Effector memory CD8-positive, alpha-beta T cell (primary cell): ENCODE data around the gene ATG9B.
"Not testable (repeated sequence)": the region's sequence is repeated elsewhere in the genome, so short reads cannot be mapped to it uniquely, and the experiment has no call there.

Experiments
- ATAC-seq: fragments of 150-1000 bp; cut with Tn5 transposase; replicated peaks from 2 replicates; pipeline ENCODE4 v1.10.0; 2021; ENCODE audit warnings: mild to moderate bottlenecking, moderate library complexity
- DNase-seq, 3 experiments: peaks; one replicate each; pipeline ENCODE4 v3.0.0; 2021
- H3K27ac Mint-ChIP-seq, 2 donors: one replicate each; pipeline ENCODE4 v1.8.0; 2022; ENCODE audit warnings: mild to moderate bottlenecking in 2 of 2, mixed read lengths in 2 of 2, moderate library complexity in 2 of 2
- H3K27me3 Mint-ChIP-seq, 2 donors: one replicate each; pipeline ENCODE4 v1.8.0; 2022; ENCODE audit warnings: mixed read lengths in 2 of 2
- H3K36me3 Mint-ChIP-seq: one replicate; pipeline ENCODE4 v1.8.0; 2022; ENCODE audit warnings: mild to moderate bottlenecking, moderate library complexity, mixed read lengths; ENCODE audit not compliant: insufficient read depth
- H3K4me1 Mint-ChIP-seq, 2 donors: one replicate each; pipeline ENCODE4 v1.8.0; 2022; ENCODE audit warnings: low read depth in 2 of 2, mixed read lengths in 2 of 2
- H3K4me3 Mint-ChIP-seq, 2 donors: one replicate each; pipeline ENCODE4 v1.8.0; 2022; ENCODE audit warnings: mild to moderate bottlenecking in 2 of 2, mixed read lengths in 2 of 2, moderate library complexity in 2 of 2
- H3K9me3 Mint-ChIP-seq, 2 donors: one replicate each; pipeline ENCODE4 v1.8.0; 2022; ENCODE audit warnings: mixed read lengths in 2 of 2

The ATG9B gene

GRCh38 chr7:151053751-151054150, 29.5 kb upstream of the ATG9B start:
- H3K27ac Mint-ChIP-seq, result no peak overlapping the region
- DNase-seq (no peak), ATAC-seq (no peak)
- no peak overlapping the region for H3K4me3 Mint-ChIP-seq
- H3K4me1 Mint-ChIP-seq, result peaks cover 20 to 25% of the 10 kb centered on the region in 2 donors
- H3K36me3 Mint-ChIP-seq, result peaks cover 9% of the 10 kb centered on the region
- no peaks in the 10 kb centered on the region for H3K9me3 Mint-ChIP-seq
- peaks cover 0 to 24% of the 10 kb centered on the region in 2 donors for H3K27me3 Mint-ChIP-seq

GRCh38 chr7:151053096-151053495, 28.8 kb upstream of the ATG9B start:
- H3K4me3 Mint-ChIP-seq, result no peak overlapping the region
- peaks cover 16 to 18% of the 10 kb centered on the region in 2 donors for H3K4me1 Mint-ChIP-seq
- H3K27ac Mint-ChIP-seq, result no peak overlapping the region
- no peaks in the 10 kb centered on the region for H3K9me3 Mint-ChIP-seq
- ATAC-seq (no peak), DNase-seq (no peak)
- H3K36me3 Mint-ChIP-seq, result peaks cover 2% of the 10 kb centered on the region
- H3K27me3 Mint-ChIP-seq, result peaks cover 0 to 24% of the 10 kb centered on the region in 2 donors

- Mint-ChIP-seq H3K27ac (no peak overlapping the region), H3K4me3 (no peak overlapping the region), H3K36me3 (peaks cover 5% of the 10 kb centered on the region), H3K4me1 (peaks cover 0 to 8% of the 10 kb centered on the region in 2 donors), H3K9me3 (no peaks in the 10 kb centered on the region), H3K27me3 (peaks cover 0 to 24% of the 10 kb centered on the region in 2 donors)
- peak; percentile 91 for ATAC-seq
- peak; percentile 32 to 45 (median 43) for DNase-seq
These were observed 26.8 kb upstream of the ATG9B start for GRCh38 chr7:151051108-151051507.

GRCh38 chr7:151048911-151049463, 24.7 kb upstream of the ATG9B start:
- H3K4me3 Mint-ChIP-seq, result no peak overlapping the region
- H3K4me1 Mint-ChIP-seq, result peaks cover 0 to 8% of the 10 kb centered on the region in 2 donors
- no peak for DNase-seq
- peaks cover 5% of the 10 kb centered on the region for H3K36me3 Mint-ChIP-seq
- no peak for ATAC-seq
- H3K27ac Mint-ChIP-seq, result peak overlapping the region in 1 of 2 donors; percentile 38
- H3K27me3 Mint-ChIP-seq, result peaks cover 0 to 16% of the 10 kb centered on the region in 2 donors
- no peaks in the 10 kb centered on the region for H3K9me3 Mint-ChIP-seq

GRCh38 chr7:151047976-151048815, 23.9 kb upstream of the ATG9B start, which contains the start of gene ASIC3:
TSS of gene ASIC3 (plus strand) at chr7:151048531. CDS start at chr7:151048886, 355 bp downstream.
- H3K9me3 Mint-ChIP-seq, result no peaks in the 10 kb centered on the region
- peaks cover 0 to 16% of the 10 kb centered on the region in 2 donors for H3K27me3 Mint-ChIP-seq
- H3K36me3 Mint-ChIP-seq, result peaks cover 5% of the 10 kb centered on the region
- no peak for DNase-seq
- ATAC-seq, result no peak
- peaks cover 0 to 8% of the 10 kb centered on the region in 2 donors for H3K4me1 Mint-ChIP-seq
- peak within 1 kb of the TSS; percentile 13 to 38 for H3K27ac Mint-ChIP-seq
- H3K4me3 Mint-ChIP-seq, result no peak within 1 kb of the TSS

- no peak for ATAC-seq
- H3K27ac Mint-ChIP-seq, result peak overlapping the region in 1 of 2 donors; percentile 10
- H3K36me3 Mint-ChIP-seq, result peaks cover 5% of the 10 kb centered on the region
- H3K27me3 Mint-ChIP-seq, result peaks cover 0 to 4% of the 10 kb centered on the region in 2 donors
- H3K4me3 Mint-ChIP-seq, result no peak overlapping the region
- peaks cover 0 to 4% of the 10 kb centered on the region in 2 donors for H3K4me1 Mint-ChIP-seq
- no peaks in the 10 kb centered on the region for H3K9me3 Mint-ChIP-seq
- DNase-seq, result no peak
These were observed 22.6 kb upstream of the ATG9B start for GRCh38 chr7:151046603-151047573.

- no peak overlapping the region for H3K4me3 Mint-ChIP-seq
- no peaks in the 10 kb centered on the region for H3K9me3 Mint-ChIP-seq
- peaks cover 0 to 2% of the 10 kb centered on the region in 2 donors for H3K4me1 Mint-ChIP-seq
- no peaks in the 10 kb centered on the region for H3K27me3 Mint-ChIP-seq
- ATAC-seq, result no peak
- H3K36me3 Mint-ChIP-seq, result peaks cover 5% of the 10 kb centered on the region
- no peak for DNase-seq
- no peak overlapping the region for H3K27ac Mint-ChIP-seq
These were observed 21.7 kb upstream of the ATG9B start for GRCh38 chr7:151045967-151046366.

DNA sequence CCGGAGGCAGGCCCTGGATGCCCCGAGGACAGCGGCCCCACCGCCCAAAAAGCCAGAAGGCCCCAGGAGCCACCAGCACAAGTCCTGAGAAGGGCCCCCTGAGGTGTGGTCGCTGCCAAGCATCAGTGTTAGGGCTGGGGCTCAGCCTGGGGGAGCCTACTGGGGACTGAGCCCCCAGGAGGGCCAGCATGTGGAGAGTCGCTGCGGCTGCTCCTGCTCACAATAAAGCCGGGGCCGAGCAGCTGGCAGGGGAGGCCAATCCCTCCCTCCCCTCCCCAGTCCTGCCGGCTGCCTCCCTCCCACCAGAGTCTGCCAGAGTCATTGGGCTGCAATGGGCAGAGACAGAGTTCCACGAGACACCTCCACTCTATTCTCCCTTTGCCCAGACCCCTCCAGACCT, 21.0 kb upstream of the ATG9B start:
- Mint-ChIP-seq H3K9me3 (no peaks in the 10 kb centered on the region), H3K4me3 (no peak overlapping the region), H3K27ac (no peak overlapping the region), H3K4me1 (peaks cover 0 to 2% of the 10 kb centered on the region in 2 donors), H3K36me3 (peaks cover 11% of the 10 kb centered on the region), H3K27me3 (no peaks in the 10 kb centered on the region)
- ATAC-seq, result no peak
- DNase-seq, result no peak

GRCh38 chr7:151043959-151044358, 19.7 kb upstream of the ATG9B start:
- no peak for DNase-seq
- Mint-ChIP-seq H3K27ac (no peak overlapping the region), H3K36me3 (peaks cover 11% of the 10 kb centered on the region), H3K27me3 (no peaks in the 10 kb centered on the region), H3K4me1 (peaks cover 8 to 9% of the 10 kb centered on the region in 2 donors), H3K4me3 (no peak overlapping the region), H3K9me3 (no peaks in the 10 kb centered on the region)
- ATAC-seq, result no peak

DNA sequence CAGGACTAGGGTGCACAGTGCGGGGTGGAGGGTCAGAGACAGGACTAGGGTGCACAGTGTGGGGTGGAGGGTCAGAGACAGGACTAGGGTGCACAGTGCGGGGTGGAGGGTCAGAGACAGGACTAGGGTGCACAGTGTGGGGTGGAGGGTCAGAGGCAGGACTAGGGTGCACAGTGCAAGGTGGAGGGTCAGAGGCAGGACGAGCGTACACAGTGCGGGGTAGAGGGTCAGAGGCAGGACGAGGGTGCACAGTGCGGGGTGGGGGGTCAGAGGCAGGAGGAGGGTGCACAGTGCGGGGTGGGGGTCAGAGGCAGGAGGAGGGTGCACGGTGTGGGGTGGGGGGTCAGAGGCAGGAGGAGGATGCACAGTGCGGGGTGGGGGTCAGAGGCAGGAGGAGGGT, 19.2 kb upstream of the ATG9B start:
- not testable (repeated sequence) for H3K9me3 Mint-ChIP-seq, H3K27me3 Mint-ChIP-seq, H3K4me3 Mint-ChIP-seq, H3K4me1 Mint-ChIP-seq, DNase-seq, ATAC-seq, H3K27ac Mint-ChIP-seq
- H3K36me3 Mint-ChIP-seq, result peaks cover 11% of the 10 kb centered on the region

DNA sequence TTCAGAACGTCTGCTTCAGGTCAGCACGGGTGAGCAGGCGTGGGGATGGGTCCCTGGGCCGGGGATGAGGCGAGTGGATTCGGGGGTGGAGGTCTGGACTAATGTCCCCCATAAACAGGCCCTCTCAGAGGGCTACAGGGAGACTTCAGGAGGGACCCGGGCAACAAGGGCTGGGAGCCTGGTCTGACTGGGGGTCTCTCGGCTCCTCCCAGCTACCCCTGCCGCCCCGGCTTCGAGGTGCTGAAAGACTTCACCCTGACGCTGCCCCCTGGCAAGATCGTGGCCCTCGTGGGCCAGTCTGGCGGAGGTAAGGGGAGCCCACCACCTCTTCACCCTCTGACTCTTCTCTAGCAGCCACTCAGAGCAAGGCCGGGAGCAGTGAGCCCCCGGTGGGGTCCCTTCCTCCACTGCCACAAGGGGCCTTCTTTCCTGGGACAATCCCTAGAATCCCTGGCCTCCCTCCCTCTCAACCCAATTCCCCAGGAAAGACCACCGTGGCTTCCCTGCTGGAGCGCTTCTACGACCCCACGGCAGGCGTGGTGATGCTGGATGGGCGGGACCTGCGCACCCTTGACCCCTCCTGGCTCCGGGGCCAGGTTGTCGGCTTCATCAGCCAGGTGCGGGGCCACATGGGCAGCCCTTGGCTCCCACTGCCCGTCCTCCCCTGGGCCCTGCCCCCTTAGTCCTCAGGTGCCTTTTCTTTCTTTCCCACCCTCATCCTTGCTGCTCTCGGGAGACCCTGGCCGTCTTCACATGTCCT, 16.5 kb upstream of the ATG9B start:
- H3K4me1 Mint-ChIP-seq, result peaks cover 8 to 9% of the 10 kb centered on the region in 2 donors
- peaks cover 6% of the 10 kb centered on the region for H3K36me3 Mint-ChIP-seq
- no peak overlapping the region for H3K4me3 Mint-ChIP-seq
- no peak overlapping the region for H3K27ac Mint-ChIP-seq
- ATAC-seq (no peak), DNase-seq (no peak)
- no peaks in the 10 kb centered on the region for H3K27me3 Mint-ChIP-seq
- H3K9me3 Mint-ChIP-seq, result no peaks in the 10 kb centered on the region

DNA sequence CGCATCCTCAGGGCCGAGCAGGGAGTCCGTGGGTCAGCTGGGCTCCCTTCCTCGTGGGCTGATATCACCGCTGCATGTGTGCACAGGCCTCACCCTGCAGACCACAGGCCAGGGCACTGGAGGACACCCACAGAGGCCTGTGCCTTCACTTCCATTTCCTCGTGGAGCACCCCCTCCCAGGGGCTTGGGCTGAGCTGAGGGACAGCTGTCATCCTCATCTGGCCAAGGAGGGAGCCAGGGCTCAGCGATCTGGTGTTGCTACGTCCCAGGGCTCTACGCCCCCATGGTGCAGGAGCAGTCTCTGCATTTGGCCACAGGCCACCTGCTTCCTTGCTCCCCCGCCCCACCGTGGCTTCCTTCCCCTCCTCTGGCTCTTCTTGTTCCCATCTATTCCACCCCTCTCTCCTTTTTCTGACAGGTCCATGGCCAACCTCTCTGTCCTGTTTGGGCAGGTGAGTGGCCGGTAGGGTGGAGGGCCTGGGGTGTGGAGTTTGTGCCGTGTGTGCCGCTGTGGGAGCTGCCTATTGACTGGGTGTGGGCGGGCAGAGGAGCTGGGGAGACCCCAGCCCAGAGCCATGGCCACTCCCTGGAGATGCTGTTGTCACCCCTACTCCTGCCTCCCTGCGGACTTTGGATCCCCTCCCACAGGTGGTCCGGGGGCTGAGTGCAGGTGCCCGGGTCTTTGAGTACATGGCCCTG, 15.7 kb upstream of the ATG9B start:
- H3K36me3 Mint-ChIP-seq, result peaks cover 6% of the 10 kb centered on the region
- H3K9me3 Mint-ChIP-seq, result no peaks in the 10 kb centered on the region
- ATAC-seq (no peak), DNase-seq (no peak)
- peaks cover 8 to 9% of the 10 kb centered on the region in 2 donors for H3K4me1 Mint-ChIP-seq
- H3K27me3 Mint-ChIP-seq, result no peaks in the 10 kb centered on the region
- H3K4me3 Mint-ChIP-seq, result no peak overlapping the region
- H3K27ac Mint-ChIP-seq, result peak overlapping the region in 1 of 2 donors; percentile 86
